Measurements from ENCODE around the gene CFAP69.
"Not testable (repeated sequence)": the region's sequence is repeated elsewhere in the genome, so short reads cannot be mapped to it uniquely, and the experiment has no call there.

Gene CFAP69

GRCh38 chr7:90346336-90347125 is 101.6 kb downstream of the CFAP69 start, which contains the start of gene GTPBP10:
Gene GTPBP10 (plus strand): TSS chr7:90346716. CDS start chr7:90346742, 26 bp downstream.
- peak; percentile 88 for DNase-seq

- no peak for DNase-seq
These were observed 102.8 kb downstream of the CFAP69 start for GRCh38 chr7:90347759-90348158.

- DNase-seq, result no peak
These were observed 104.3 kb downstream of the CFAP69 start for GRCh38 chr7:90349305-90349704.

GRCh38 chr7:90350032-90350431 is 105.1 kb downstream of the CFAP69 start:
- DNase-seq, result not testable (repeated sequence)

- no peak for DNase-seq
These were observed 107.0 kb downstream of the CFAP69 start for GRCh38 chr7:90351987-90352386.
